GM19467 (cell line): ENCODE data around the gene DOCK3.
"Not testable (repeated sequence)": the region's sequence is repeated elsewhere in the genome, so short reads cannot be mapped to it uniquely, and the experiment has no call there.

ENCODE experiments used
- ATAC-seq: cut with Tn5 transposase; IDR thresholded peaks from one replicate; pipeline ENCODE4 v1.9.1; 2021; ENCODE audit warnings: mild to moderate bottlenecking, moderate library complexity; ENCODE audit not compliant: unreplicated experiment

The DOCK3 gene

GRCh38 chr3:51295625-51296024 lies 620.9 kb downstream of the DOCK3 start:
- no peak for ATAC-seq

DNA sequence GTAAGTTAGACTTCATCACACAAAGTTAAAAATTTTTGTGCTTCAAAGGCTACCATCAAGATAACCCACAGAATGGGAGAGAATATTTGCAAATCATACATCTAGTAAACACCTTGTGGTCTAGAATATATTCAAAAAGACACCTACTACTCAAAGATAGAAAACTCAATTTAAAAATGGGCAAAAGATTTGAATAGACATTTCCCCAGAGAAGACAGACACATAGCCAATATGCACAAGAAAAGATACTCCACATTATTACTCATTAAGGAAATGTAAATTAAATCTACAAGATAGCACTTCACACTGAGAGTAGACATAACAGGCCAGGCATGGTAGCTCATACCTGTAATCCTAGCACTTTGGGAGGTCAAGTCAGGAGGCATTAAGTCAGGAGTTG lies 622.6 kb downstream of the DOCK3 start:
- no peak for ATAC-seq

- ATAC-seq, result no peak
These were observed 629.5 kb downstream of the DOCK3 start for GRCh38 chr3:51304230-51304629.

GRCh38 chr3:51306093-51306492 lies 631.4 kb downstream of the DOCK3 start:
- no peak for ATAC-seq

DNA sequence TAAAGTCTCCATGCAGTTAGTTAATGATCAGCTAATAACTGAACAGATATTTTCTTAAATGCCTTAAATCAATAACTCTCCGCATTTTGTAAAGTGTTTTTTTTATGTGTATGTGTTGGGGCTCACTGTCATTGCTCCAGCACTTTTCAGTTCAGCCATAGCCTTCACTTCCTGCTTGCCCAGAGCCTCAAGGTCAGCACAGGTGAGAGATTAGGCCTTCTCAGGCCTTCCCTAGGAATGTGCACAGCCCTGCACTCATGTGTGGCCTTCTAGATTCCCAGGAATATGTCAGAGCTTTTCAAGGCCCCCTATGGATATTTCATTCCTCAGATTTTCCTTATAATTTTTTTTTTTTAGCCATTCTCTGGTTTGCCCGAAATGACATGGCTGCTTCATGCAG lies 632.7 kb downstream of the DOCK3 start:
- ATAC-seq, result no peak

DNA sequence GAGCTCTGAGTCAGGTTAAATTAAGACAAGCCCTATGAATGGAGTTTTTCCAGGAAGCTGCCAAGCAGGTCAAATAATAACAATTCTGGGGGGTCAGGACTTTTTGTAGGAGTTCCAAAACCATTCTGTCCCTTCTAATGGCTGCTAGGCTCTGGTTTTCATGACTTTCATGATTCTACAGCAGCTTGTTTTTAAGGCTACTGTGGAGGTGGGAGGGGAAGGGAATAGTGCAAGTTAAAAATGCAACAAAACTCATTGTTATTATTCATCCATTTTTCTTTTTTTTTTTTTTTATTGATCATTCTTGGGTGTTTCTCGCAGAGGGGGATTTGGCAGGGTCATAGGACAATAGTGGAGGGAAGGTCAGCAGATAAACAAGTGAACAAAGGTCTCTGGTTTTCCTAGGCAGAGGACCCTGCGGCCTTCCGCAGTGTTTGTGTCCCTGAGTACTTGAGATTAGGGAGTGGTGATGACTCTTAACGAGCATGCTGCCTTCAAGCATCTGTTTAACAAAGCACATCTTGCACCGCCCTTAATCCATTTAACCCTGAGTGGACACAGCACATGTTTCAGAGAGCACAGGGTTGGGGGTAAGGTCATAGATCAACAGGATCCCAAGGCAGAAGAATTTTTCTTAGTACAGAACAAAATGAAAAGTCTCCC lies 633.3 kb downstream of the DOCK3 start:
- ATAC-seq, result not testable (repeated sequence)

GRCh38 chr3:51311055-51311454 lies 636.3 kb downstream of the DOCK3 start:
- ATAC-seq, result no peak

GRCh38 chr3:51328206-51328605 lies 653.5 kb downstream of the DOCK3 start:
- ATAC-seq, result no peak

DNA sequence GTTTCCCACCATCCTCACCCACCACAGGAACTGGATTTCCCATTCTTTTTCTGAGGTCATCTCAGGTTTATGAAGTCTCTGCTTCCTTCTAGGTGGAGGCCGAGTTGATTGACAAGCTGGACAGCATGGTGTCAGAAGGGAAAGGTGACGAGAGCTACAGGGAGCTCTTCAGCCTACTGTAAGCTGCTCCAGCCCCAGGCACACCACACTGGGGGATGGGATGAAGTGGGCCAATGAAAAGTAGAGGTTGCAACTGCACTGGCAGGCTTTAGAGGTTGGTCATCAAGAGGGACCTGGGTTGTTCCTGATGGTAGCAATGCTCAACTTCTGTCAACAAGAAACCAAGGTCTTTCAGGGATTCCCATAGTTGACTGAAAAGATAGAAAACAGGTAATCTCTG lies 655.3 kb downstream of the DOCK3 start:
- no peak for ATAC-seq

DNA sequence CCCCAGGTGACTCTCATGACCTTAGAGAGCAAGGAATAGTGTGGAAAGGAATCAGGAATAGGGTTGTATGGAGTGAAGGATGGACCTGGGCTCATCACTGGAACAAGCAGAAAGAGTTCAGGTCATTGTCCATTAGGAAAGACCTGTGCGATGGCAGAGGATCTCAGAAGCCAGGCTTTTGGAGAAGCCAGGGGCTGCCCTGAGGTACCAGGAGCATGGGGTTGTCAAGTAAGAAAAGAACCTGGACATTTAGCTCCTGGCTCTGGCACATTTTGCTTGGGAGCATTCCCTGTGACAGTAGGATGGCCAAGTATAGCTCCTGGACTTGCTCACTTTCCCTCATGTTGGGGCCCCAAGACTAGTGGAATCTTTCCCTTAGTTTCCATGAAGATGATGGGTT lies 657.4 kb downstream of the DOCK3 start:
- ATAC-seq, result no peak

- ATAC-seq, result no peak
These were observed 658.3 kb downstream of the DOCK3 start for GRCh38 chr3:51333021-51333420.

DNA sequence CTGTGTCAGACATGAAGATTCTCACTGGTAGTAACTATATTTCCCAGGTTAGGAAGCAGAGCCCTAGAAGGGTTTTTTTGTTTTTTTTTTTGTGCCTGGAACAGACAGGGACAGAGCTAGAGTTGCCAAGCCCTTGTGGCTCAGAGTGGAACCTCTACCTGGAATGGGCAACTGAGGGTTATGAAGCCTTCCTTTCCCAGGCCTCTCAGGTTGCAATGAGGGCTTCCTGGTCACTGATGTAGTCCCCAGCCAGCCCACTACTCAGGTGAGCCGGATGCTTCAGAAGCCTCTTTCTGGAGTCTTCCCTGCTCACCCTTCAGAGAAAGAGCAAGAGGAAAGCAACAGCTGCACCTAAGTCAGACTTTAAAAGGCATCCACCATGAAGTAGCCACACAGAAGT lies 661.5 kb downstream of the DOCK3 start:
- no peak for ATAC-seq

GRCh38 chr3:51337666-51338065 lies 662.9 kb downstream of the DOCK3 start:
- no peak for ATAC-seq

GRCh38 chr3:51338632-51339031 lies 663.9 kb downstream of the DOCK3 start:
- ATAC-seq, result no peak

- no peak for ATAC-seq
These were observed 665.5 kb downstream of the DOCK3 start for GRCh38 chr3:51340013-51340829.

DNA sequence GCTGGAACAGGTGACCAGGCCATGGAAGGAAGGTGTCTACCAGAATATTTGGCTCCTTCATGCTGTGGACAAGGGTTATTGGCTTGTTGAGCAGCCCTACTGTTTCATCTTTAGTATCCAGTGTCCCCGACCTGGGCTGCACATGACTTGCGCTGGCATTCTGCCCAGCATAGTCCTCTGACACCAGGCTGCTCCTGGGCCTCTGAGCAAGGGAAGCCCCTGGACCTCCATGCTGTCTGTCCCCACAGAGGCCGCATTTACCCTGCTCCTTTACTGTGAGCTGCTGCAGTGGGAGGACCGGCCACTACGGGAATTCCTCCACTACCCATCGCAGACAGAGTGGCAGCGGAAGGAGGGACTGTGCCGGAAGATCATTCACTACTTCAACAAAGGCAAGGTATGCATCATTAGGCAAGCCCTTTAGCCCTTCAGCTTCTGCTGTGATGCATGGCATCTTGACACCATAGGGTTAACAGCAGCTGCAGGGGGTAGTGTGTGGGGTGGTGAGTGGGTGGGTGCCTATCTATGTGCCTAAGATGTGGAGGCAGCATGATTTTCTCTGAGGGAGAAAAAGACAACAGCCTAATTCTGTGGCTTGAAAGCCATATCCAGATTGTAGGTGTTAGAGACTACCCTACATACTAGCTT lies 666.4 kb downstream of the DOCK3 start:
- no peak for ATAC-seq

DNA sequence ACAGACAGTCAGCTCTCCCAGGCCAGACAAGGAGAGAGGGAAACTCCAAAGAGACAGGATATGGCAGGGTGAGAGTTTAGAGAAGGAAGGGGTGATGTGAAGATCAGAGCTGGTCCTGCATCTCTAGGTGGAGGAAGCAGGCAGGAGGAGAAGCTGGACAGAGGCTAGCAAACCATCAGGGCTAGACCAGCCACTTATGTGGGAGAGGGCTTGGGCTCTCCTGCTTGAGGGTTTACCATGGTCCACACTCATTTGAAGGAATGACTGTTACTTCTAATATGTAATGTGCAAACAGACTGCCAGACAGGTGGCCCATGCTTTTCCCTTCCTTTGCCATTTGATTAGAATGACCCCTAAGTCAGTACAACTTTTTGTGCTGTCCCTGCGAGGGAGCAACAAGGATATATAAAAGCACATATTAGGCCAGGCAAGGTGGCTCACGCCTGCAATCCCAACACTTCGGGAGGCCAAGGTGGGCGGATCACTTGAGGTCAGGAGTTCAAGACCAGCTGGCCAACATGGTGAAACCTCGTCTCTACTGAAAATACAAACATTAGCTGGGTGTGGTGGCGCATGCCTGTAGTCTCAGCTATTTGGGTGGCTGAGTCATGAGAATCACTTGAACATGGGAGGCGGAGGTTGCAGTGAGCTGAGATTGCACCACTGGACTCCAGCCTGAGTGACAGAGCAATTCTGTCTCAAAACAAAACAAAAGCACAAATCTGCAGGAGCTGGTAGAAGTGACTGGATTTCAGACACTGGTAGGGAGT lies 669.4 kb downstream of the DOCK3 start:
- ATAC-seq, result no peak

DNA sequence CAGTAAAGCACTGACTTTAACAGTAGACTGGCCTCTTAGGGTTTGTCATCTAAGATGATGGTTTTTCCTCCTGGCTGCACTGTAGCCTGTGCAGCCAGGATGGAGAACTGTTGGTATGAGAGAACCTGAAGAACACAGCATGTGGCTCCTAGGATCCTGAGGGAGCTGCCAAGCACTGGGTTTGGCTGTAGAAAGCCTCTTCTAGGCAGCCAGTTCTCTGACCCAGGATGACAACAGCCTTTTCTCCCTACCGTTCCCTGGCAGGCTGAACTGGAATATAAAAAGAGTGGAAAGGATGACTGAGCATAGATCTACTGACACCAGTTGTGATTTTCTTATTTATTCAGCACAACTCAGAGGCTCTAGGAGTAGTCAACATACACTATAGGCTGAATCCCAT lies 676.0 kb downstream of the DOCK3 start:
- no peak for ATAC-seq

DNA sequence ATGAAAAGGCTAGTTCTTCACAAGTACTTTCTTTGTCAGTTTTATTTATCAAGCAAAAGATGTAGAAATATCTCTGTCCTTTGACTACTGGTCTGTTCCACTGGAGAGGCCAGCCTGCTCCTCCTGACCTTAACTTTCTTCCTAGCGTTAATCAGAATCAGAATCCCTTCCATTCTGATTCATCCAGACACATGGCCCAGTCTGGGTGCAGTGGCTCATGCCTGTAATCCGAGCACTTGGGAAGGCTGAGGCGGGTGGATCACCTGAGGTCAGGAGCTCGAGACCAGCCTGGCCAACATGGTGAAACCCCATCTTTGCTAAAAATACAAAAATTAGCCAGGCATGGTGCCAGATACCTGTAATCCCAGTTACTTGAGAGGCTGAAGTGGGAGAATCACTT lies 678.4 kb downstream of the DOCK3 start:
- no peak for ATAC-seq

DNA sequence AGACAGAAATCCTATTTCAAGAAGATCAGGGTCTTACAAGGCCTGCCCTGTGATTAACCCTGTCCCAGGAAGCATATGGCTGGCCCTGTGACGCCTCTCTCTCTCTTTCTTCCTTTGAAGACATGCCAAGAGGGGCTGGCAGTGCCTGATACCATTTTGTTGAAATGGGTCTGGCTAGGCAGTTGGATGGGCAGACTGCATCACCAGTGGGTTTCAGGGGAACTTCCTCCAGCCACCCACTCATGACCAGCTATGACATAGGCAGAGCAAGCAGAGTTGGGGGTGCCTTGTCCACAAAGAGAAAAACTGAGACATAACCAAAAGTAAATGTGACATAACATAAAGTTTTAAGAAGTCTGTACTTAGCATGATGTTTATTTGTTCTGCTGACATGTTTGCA lies 679.0 kb downstream of the DOCK3 start:
- ATAC-seq, result no peak

- ATAC-seq, result no peak
These were observed 679.4 kb downstream of the DOCK3 start for GRCh38 chr3:51354172-51354571.
